ENCODE data around the gene PTPRB.

Gene PTPRB

GRCh38 chr12:70637303-70638085 lies at the start of gene PTPRB:
TSS of gene PTPRB (minus strand) at chr12:70637429. CDS start at chr12:70637395, 34 bp downstream.
- no peak for DNase-seq

- DNase-seq: no peak
Observed at GRCh38 chr12:70686907-70687306, 49.7 kb upstream of the PTPRB start.

- DNase-seq: no peak
Observed at GRCh38 chr12:70686299-70686698, 49.1 kb upstream of the PTPRB start.

GRCh38 chr12:70683976-70684375 lies 46.7 kb upstream of the PTPRB start:
- no peak for DNase-seq

GRCh38 chr12:70671698-70672097 lies 34.5 kb upstream of the PTPRB start:
- no peak for DNase-seq

GRCh38 chr12:70670948-70671347 lies 33.7 kb upstream of the PTPRB start:
- no peak for DNase-seq

- no peak for DNase-seq
Observed at GRCh38 chr12:70667253-70667652, 30.0 kb upstream of the PTPRB start.

- DNase-seq: no peak
Observed at GRCh38 chr12:70666364-70666763, 29.1 kb upstream of the PTPRB start.

GRCh38 chr12:70664465-70664881 lies 27.2 kb upstream of the PTPRB start:
- no peak for DNase-seq

GRCh38 chr12:70663838-70664237 lies 26.6 kb upstream of the PTPRB start:
- no peak for DNase-seq

- no peak for DNase-seq
Observed at GRCh38 chr12:70661466-70662161, 24.4 kb upstream of the PTPRB start.

GRCh38 chr12:70660620-70661219 lies 23.5 kb upstream of the PTPRB start:
- DNase-seq: no peak

GRCh38 chr12:70660002-70660604 lies 22.9 kb upstream of the PTPRB start:
- DNase-seq: no peak

- DNase-seq: no peak
Observed at GRCh38 chr12:70659077-70659606, 21.9 kb upstream of the PTPRB start.

- DNase-seq: no peak
Observed at GRCh38 chr12:70657616-70658286, 20.5 kb upstream of the PTPRB start.

GRCh38 chr12:70652451-70652850 lies 15.2 kb upstream of the PTPRB start:
- DNase-seq: no peak

GRCh38 chr12:70648831-70649230 lies 11.6 kb upstream of the PTPRB start:
- DNase-seq: no peak

- DNase-seq: no peak
Observed at GRCh38 chr12:70648191-70648590, 11.0 kb upstream of the PTPRB start.

GRCh38 chr12:70646850-70647249 lies 9.6 kb upstream of the PTPRB start:
- DNase-seq: no peak

GRCh38 chr12:70645494-70646317 lies 8.5 kb upstream of the PTPRB start:
- DNase-seq: no peak

GRCh38 chr12:70644861-70645260 lies 7.6 kb upstream of the PTPRB start:
- DNase-seq: no peak

- DNase-seq: no peak
Observed at GRCh38 chr12:70643939-70644338, 6.7 kb upstream of the PTPRB start.
